ENCODE data around the gene IL11. TPM values are rescaled to one million over a fixed set of nuclear protein-coding genes. Genes with fewer than 3 reads are reported as not detected.

The IL11 gene
- total and polyA plus RNA-seq, 2 experiments from 2014 or later, result 6.7 to 28.7 TPM

DNA sequence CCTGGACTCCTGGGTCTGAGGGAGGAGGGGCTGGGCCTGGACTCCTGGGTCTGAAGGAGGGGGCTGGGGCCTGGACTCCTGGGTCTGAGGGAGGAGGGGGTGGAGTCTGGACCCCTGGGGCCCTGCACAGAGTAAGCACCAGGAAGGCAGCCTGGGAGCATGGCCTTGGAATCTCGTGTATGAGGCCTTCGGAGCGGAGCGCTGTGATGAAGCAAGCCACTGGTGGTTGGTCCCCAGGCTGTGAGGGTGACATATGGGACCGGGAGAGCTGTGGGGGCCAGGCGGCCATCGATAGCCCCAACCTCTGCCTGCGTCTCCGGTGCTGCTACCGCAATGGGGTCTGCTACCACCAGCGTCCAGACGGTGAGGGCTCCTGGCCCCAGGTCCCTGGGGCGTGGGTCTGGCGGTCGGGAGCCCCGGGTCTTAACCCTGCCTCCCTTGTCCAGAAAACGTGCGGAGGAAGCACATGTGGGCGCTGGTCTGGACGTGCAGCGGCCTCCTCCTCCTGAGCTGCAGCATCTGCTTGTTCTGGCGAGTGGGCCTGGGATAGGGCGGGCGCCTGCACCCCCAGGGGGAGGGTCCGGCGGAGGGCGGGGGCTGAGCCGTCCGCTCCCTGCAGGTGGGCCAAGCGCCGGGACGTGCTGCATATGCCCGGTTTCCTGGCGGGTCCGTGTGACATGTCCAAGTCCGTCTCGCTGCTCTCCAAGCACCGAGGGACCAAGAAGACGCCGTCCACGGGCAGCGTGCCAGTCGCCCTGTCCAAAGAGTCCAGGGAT is 7.3 kb upstream of the IL11 start:
- Histone ChIP-seq H3K4me1 (ENCODE audit: insufficient read depth) (peaks cover 20% of the 10 kb centered on the region), H3K9ac (no peak overlapping the region), H3K27ac (no peak overlapping the region), H3K9me3 (ENCODE audit: low read depth) (no peaks in the 10 kb centered on the region), H3F3A (ENCODE audit: insufficient read depth) (no peaks in the 10 kb centered on the region), H3K4me3 (no peak overlapping the region), H3K36me3 (ENCODE audit: low read depth) (no peaks in the 10 kb centered on the region), H3K9me2 (ENCODE audit: insufficient read depth) (no peaks in the 10 kb centered on the region), H3K4me2 (ENCODE audit: unreplicated experiment) (no peak overlapping the region), H4K20me1 (ENCODE audit: insufficient read depth) (no peaks in the 10 kb centered on the region), H2AFZ (no peak overlapping the region), H3K27me3 (replicated peaks; ENCODE audit: insufficient read depth) (no peaks in the 10 kb centered on the region), H3K79me2 (ENCODE audit: insufficient read depth) (no peaks in the 10 kb centered on the region)
- in situ Hi-C loops (cut with MboI), result no loop called here
- WGBS, 2 experiments (ENCODE audit: low coverage in 1 of 2, low lambda C conversion rate in 2 of 2, missing lambda C conversion rate in 2 of 2), result 17 to 18% methylated on average over 33 to 41 of the region's 43 CpGs
- no peak for TF ChIP-seq EZH2 (IDR thresholded peaks at IDR 0.05; ENCODE audit: insufficient read depth, poor library complexity, severe bottlenecking)
- no peak for TF ChIP-seq EZH2phosphoT487 (IDR thresholded peaks at IDR 0.05; ENCODE audit: insufficient read depth, low read depth)
- DNase-seq, result peak; percentile 30

DNA sequence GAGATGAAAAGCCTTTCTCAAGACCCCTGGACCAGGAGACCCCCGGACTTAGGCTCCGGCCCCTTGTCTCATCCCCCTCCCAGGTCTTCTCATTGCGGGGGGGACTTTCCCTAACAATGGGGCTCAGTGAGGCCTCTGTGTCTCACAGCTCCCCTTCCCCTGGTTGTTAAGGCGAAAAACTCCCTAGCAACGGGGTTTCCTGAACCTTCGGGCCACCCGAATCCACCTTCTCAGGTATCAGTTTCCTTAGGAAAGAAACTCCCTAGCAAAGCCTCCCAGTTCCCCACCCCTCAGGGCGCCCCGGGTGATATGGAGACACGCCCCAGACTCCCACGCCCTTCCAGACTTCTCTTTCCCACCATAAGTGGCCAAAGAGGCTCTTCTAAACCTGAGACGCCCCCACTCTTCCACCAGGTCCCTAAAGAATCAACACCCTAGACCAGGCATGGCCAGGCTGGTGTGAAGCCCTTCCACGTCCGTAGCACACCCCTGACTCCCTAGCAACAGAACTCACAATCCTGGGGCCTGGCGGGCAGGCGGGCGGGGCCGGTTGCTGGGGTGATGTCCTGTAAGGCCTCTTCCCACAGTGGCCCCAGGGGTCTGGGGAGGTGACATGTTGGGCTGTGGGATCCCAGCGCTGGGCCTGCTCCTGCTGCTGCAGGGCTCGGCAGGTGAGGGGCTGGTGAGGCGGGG is 6.1 kb upstream of the IL11 start, which contains the start of gene TMEM190:
TMEM190 (plus strand) TSS at position 586 of the 693 bp plus-strand sequence; CDS start at position 614, 28 bp downstream.
- H4K20me1 ChIP-seq (ENCODE audit: insufficient read depth), result no peaks in the 10 kb centered on the region
- DNase-seq, result no peak
- H3K79me2 ChIP-seq (ENCODE audit: insufficient read depth), result no peaks in the 10 kb centered on the region
- no peaks in the 10 kb centered on the region for H3K9me3 ChIP-seq (ENCODE audit: low read depth)
- H3K4me2 ChIP-seq (ENCODE audit: unreplicated experiment), result no peak within 1 kb of the TSS
- H3K9ac ChIP-seq, result no peak within 1 kb of the TSS
- in situ Hi-C loops (cut with MboI), result no loop called here
- no peak within 1 kb of the TSS for H2AFZ ChIP-seq
- peaks cover 9% of the 10 kb centered on the region for H3F3A ChIP-seq (ENCODE audit: insufficient read depth)
- no peak within 1 kb of the TSS for H3K4me3 ChIP-seq
- H3K9me2 ChIP-seq (ENCODE audit: insufficient read depth), result no peaks in the 10 kb centered on the region
- no peaks in the 10 kb centered on the region for H3K27me3 ChIP-seq (replicated peaks; ENCODE audit: insufficient read depth)
- TF ChIP-seq EZH2 (IDR thresholded peaks at IDR 0.05; ENCODE audit: insufficient read depth, poor library complexity, severe bottlenecking), result no peak
- no peak for TF ChIP-seq EZH2phosphoT487 (IDR thresholded peaks at IDR 0.05; ENCODE audit: insufficient read depth, low read depth)
- no peak within 1 kb of the TSS for H3K27ac ChIP-seq
- H3K36me3 ChIP-seq (ENCODE audit: low read depth), result no peaks in the 10 kb centered on the region
- H3K4me1 ChIP-seq (ENCODE audit: insufficient read depth), result peaks cover 23% of the 10 kb centered on the region
- 55 to 56% methylated on average over 21 of the region's 21 CpGs for WGBS, 2 experiments (ENCODE audit: low coverage in 1 of 2, low lambda C conversion rate in 2 of 2, missing lambda C conversion rate in 2 of 2)

DNA sequence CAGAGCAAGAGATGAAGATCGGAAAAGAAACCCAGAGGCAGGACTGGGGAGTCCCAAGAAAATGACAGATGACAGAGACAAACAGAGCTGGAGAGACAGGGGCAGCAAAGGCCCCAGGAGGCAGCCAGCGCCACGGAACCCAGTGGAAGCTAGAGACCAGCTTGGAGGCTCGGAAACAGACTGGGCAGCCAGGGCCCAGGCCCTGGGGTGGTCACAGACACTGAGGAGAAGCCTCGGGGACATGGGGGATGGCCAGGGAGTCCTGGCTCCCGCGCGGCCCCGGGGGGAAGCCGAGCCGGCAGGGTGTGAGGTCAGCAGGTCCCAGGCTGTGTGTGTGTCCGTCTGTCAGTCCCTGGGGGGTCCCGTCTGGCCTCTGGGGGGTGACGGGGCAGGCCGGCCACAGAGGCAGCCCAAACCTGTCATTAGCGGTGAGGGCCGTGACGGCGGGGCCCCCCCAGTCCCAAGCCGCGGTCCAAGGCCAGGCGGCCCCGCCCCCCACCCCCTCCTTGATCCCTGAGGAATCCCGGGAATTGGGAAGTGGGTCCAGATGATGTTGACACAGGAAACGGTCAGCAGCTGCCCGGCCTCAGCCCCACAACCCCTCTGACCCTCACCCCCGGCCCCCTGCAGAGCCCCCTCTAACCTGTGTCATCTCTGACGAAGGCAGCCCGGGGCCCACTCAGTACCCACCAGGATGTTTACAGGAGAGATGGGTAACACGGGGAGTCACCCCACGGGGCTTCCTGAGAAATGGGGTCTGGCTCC is 3.9 kb upstream of the IL11 start:
- H3K9me3 ChIP-seq (ENCODE audit: low read depth), result no peaks in the 10 kb centered on the region
- peak overlapping the region; percentile 18; the same call in 1 of the 2 replicates for H3K27ac ChIP-seq
- in situ Hi-C loops (cut with MboI), result no loop called here
- H3K27me3 ChIP-seq (replicated peaks; ENCODE audit: insufficient read depth), result no peaks in the 10 kb centered on the region
- no peaks in the 10 kb centered on the region for H3K79me2 ChIP-seq (ENCODE audit: insufficient read depth)
- H3K9ac ChIP-seq, result peak overlapping the region; percentile 50; the same call in 1 of the 2 replicates
- H3K36me3 ChIP-seq (ENCODE audit: low read depth), result no peaks in the 10 kb centered on the region
- H3K4me3 ChIP-seq, result no peak overlapping the region
- no peaks in the 10 kb centered on the region for H4K20me1 ChIP-seq (ENCODE audit: insufficient read depth)
- peak; percentile 37 for DNase-seq
- TF ChIP-seq EZH2phosphoT487 (IDR thresholded peaks at IDR 0.05; ENCODE audit: insufficient read depth, low read depth), result no peak
- no peak for TF ChIP-seq EZH2 (IDR thresholded peaks at IDR 0.05; ENCODE audit: insufficient read depth, poor library complexity, severe bottlenecking)
- H3K4me1 ChIP-seq (ENCODE audit: insufficient read depth), result peaks cover 29% of the 10 kb centered on the region
- H3K4me2 ChIP-seq (ENCODE audit: unreplicated experiment), result peak overlapping the region; percentile 26
- WGBS, 2 experiments (ENCODE audit: low coverage in 1 of 2, low lambda C conversion rate in 2 of 2, missing lambda C conversion rate in 2 of 2), result 20 to 56% methylated on average over 5 to 17 of the region's 31 CpGs
- peaks cover 18% of the 10 kb centered on the region for H3F3A ChIP-seq (ENCODE audit: insufficient read depth)
- peak overlapping the region; percentile 53 for H2AFZ ChIP-seq
- no peaks in the 10 kb centered on the region for H3K9me2 ChIP-seq (ENCODE audit: insufficient read depth)
